ENCODE data around the gene SAP30BP. TPM values are rescaled to one million over a fixed set of nuclear protein-coding genes. Genes with fewer than 3 reads are reported as not detected.

Gene SAP30BP
- total and polyA plus RNA-seq, 4 donors, result 20.9 to 33.4 (median 30.2) TPM

DNA sequence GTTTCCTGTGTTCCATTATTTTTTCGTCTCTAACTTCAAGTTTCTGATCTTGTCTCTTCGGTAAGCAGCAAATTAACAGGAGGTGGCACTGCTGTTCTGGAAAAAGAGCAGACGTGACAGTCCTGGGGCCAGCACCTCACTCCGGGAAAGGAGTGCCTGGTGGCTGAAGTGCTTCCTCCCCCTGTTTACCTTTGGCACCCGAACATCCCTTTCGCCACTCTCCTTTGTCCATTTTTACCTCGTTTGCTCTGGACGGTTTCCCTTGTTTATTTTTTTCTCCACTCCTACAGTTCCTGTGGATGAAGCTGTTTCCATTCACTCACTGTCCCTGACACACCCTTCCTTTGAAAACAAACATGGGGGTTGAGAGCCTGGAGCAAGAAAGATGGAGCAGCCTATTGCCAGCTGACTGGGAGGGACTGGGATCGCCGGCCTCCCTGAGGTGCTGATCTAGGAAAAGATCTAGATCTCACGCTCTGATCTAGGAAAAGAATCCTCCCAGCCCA, 12.6 kb downstream of the SAP30BP start:
- DNase-seq (ENCODE audit: low spot score), result no peak
- no peak overlapping the region for H3K27ac ChIP-seq (ENCODE audit: low read depth in 1 of 2, low read length in 2 of 2)
- H3K9me3 ChIP-seq (ENCODE audit: control insufficient read depth in 4 of 4, low read length in 3 of 4), result no peaks in the 10 kb centered on the region
- no peak overlapping the region for H3K4me3 ChIP-seq (ENCODE audit: low read depth in 1 of 3, low read length in 3 of 3)
- peak; percentile 38 for TF ChIP-seq NR2F2 (IDR thresholded peaks at IDR 0.05)
- TF ChIP-seq YY1 (IDR thresholded peaks at IDR 0.05), result peak; percentile 10
- TF ChIP-seq, protein P1, sequence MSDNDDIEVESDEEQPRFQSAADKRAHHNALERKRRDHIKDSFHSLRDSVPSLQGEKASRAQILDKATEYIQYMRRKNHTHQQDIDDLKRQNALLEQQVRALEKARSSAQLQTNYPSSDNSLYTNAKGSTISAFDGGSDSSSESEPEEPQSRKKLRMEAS (IDR thresholded peaks at IDR 0.05), result no peak
- TF ChIP-seq SP1 (IDR thresholded peaks at IDR 0.05), result no peak
- TF ChIP-seq, protein P2, sequence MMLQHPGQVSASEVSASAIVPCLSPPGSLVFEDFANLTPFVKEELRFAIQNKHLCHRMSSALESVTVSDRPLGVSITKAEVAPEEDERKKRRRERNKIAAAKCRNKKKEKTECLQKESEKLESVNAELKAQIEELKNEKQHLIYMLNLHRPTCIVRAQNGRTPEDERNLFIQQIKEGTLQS (IDR thresholded peaks at IDR 0.05), result no peak
- TF ChIP-seq RAD21 (IDR thresholded peaks at IDR 0.05), result peak; percentile 58 to 75
- TF ChIP-seq TAF1 (conservative IDR thresholded peaks at IDR 0.05), result no peak
- TF ChIP-seq FOXA1 (IDR thresholded peaks at IDR 0.05), result no peak
- TF ChIP-seq, protein P3, sequence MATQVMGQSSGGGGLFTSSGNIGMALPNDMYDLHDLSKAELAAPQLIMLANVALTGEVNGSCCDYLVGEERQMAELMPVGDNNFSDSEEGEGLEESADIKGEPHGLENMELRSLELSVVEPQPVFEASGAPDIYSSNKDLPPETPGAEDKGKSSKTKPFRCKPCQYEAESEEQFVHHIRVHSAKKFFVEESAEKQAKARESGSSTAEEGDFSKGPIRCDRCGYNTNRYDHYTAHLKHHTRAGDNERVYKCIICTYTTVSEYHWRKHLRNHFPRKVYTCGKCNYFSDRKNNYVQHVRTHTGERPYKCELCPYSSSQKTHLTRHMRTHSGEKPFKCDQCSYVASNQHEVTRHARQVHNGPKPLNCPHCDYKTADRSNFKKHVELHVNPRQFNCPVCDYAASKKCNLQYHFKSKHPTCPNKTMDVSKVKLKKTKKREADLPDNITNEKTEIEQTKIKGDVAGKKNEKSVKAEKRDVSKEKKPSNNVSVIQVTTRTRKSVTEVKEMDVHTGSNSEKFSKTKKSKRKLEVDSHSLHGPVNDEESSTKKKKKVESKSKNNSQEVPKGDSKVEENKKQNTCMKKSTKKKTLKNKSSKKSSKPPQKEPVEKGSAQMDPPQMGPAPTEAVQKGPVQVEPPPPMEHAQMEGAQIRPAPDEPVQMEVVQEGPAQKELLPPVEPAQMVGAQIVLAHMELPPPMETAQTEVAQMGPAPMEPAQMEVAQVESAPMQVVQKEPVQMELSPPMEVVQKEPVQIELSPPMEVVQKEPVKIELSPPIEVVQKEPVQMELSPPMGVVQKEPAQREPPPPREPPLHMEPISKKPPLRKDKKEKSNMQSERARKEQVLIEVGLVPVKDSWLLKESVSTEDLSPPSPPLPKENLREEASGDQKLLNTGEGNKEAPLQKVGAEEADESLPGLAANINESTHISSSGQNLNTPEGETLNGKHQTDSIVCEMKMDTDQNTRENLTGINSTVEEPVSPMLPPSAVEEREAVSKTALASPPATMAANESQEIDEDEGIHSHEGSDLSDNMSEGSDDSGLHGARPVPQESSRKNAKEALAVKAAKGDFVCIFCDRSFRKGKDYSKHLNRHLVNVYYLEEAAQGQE (IDR thresholded peaks at IDR 0.05), result no peak
- TF ChIP-seq RXRA (IDR thresholded peaks at IDR 0.05), result peak; percentile 6 to 28
- no peak for TF ChIP-seq FOXA2 (IDR thresholded peaks at IDR 0.05)
- TF ChIP-seq HNF4A (conservative IDR thresholded peaks at IDR 0.05), result no peak
- no peaks in the 10 kb centered on the region for H3K27me3 ChIP-seq (ENCODE audit: control insufficient read depth in 4 of 4, insufficient read depth in 4 of 4, low read length in 3 of 4)
- H3K36me3 ChIP-seq (ENCODE audit: control insufficient read depth in 4 of 4, insufficient read depth in 3 of 4, low read depth in 1 of 4, low read length in 3 of 4), result peaks cover 1 to 14% (median 8%) of the 10 kb centered on the region in 4 donors
- WGBS, result 54% methylated on average over 11 of the region's 11 CpGs
- H3K4me1 ChIP-seq (ENCODE audit: control insufficient read depth in 4 of 4, insufficient read depth in 4 of 4, low read length in 3 of 4), result no peaks in the 10 kb centered on the region
- H3K9ac ChIP-seq (ENCODE audit: low read depth in 1 of 2, low read length in 2 of 2), result no peak overlapping the region

DNA sequence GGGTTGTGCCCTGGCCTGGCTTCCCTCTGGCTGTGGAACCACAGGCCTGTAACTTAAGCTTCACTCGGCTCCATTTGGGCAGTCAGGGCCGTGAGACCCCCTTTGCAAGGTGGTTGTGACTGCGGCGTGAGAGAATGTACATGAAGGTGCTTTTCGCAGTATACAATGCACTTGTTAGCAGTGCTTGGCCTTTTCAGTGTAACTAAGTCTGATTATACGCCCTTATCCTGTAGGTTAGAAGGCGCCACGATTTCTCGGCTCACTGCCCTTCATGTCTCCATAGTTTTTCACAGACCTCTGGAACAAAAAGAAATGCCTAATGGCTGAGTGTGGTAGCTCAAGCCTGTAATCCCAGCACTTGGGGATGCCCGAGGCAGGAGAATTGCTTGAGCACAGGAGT, 13.3 kb downstream of the SAP30BP start:
- 95% methylated on average over 10 of the region's 10 CpGs for WGBS
- no peak overlapping the region for H3K9ac ChIP-seq (ENCODE audit: low read depth in 1 of 2, low read length in 2 of 2)

DNA sequence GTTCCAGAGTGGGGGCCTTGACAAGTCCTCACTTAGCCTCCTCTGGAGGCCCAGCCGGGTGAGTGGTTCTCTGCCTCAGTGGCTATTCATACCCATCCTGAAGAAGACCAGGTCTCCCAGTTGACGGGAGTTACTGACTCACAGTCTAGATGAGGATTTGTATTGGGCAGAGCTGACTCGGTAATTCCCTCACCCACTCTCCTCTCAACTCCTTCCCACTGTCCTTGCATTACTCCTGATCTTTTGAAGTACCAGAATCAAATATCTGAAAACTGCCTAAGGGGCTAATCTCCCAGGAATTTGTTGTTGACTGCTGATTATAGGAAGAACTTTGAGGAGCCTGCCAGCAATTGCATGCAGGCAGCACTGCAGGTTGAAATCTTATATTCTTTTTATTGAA, 14.2 kb downstream of the SAP30BP start:
- H3K36me3 ChIP-seq (ENCODE audit: control insufficient read depth in 4 of 4, insufficient read depth in 3 of 4, low read depth in 1 of 4, low read length in 3 of 4), result peaks cover 1 to 14% (median 8%) of the 10 kb centered on the region in 4 donors
- no peak overlapping the region for H3K4me3 ChIP-seq (ENCODE audit: low read depth in 1 of 3, low read length in 3 of 3)
- H3K4me1 ChIP-seq (ENCODE audit: control insufficient read depth in 4 of 4, insufficient read depth in 4 of 4, low read length in 3 of 4), result no peaks in the 10 kb centered on the region
- 92% methylated on average over 3 of the region's 3 CpGs for WGBS
- H3K27ac ChIP-seq (ENCODE audit: low read depth in 1 of 2, low read length in 2 of 2), result no peak overlapping the region
- H3K9ac ChIP-seq (ENCODE audit: low read depth in 1 of 2, low read length in 2 of 2), result no peak overlapping the region
- no peaks in the 10 kb centered on the region for H3K9me3 ChIP-seq (ENCODE audit: control insufficient read depth in 4 of 4, low read length in 3 of 4)
- no peak for DNase-seq (ENCODE audit: low spot score)
- no peaks in the 10 kb centered on the region for H3K27me3 ChIP-seq (ENCODE audit: control insufficient read depth in 4 of 4, insufficient read depth in 4 of 4, low read length in 3 of 4)
- TF ChIP-seq, protein P4, sequence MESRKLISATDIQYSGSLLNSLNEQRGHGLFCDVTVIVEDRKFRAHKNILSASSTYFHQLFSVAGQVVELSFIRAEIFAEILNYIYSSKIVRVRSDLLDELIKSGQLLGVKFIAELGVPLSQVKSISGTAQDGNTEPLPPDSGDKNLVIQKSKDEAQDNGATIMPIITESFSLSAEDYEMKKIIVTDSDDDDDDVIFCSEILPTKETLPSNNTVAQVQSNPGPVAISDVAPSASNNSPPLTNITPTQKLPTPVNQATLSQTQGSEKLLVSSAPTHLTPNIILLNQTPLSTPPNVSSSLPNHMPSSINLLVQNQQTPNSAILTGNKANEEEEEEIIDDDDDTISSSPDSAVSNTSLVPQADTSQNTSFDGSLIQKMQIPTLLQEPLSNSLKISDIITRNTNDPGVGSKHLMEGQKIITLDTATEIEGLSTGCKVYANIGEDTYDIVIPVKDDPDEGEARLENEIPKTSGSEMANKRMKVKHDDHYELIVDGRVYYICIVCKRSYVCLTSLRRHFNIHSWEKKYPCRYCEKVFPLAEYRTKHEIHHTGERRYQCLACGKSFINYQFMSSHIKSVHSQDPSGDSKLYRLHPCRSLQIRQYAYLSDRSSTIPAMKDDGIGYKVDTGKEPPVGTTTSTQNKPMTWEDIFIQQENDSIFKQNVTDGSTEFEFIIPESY (IDR thresholded peaks at IDR 0.05), result no peak
- TF ChIP-seq, protein P5, sequence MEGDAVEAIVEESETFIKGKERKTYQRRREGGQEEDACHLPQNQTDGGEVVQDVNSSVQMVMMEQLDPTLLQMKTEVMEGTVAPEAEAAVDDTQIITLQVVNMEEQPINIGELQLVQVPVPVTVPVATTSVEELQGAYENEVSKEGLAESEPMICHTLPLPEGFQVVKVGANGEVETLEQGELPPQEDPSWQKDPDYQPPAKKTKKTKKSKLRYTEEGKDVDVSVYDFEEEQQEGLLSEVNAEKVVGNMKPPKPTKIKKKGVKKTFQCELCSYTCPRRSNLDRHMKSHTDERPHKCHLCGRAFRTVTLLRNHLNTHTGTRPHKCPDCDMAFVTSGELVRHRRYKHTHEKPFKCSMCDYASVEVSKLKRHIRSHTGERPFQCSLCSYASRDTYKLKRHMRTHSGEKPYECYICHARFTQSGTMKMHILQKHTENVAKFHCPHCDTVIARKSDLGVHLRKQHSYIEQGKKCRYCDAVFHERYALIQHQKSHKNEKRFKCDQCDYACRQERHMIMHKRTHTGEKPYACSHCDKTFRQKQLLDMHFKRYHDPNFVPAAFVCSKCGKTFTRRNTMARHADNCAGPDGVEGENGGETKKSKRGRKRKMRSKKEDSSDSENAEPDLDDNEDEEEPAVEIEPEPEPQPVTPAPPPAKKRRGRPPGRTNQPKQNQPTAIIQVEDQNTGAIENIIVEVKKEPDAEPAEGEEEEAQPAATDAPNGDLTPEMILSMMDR (IDR thresholded peaks at IDR 0.05; ENCODE audit: low read depth, low read length, missing input control), result no peak
- no peak for TF ChIP-seq RAD21 (IDR thresholded peaks at IDR 0.05)
- no peak for TF ChIP-seq FOXA2 (IDR thresholded peaks at IDR 0.05)
- no peak for TF ChIP-seq EGR1 (IDR thresholded peaks at IDR 0.05; ENCODE audit: low read depth in 2 of 2)

More for the DNA sequence above, 13.3 kb downstream of the SAP30BP start:
- no peak for TF ChIP-seq FOXA2 (IDR thresholded peaks at IDR 0.05)
- TF ChIP-seq GABPA (IDR thresholded peaks at IDR 0.05 in 1 of 2, conservative IDR thresholded peaks at IDR 0.05 in 1 of 2), result no peak
- no peak for TF ChIP-seq EGR1 (IDR thresholded peaks at IDR 0.05; ENCODE audit: low read depth in 2 of 2)
- TF ChIP-seq, protein P2 (IDR thresholded peaks at IDR 0.05), result no peak
- no peak for TF ChIP-seq HNF4A (conservative IDR thresholded peaks at IDR 0.05)
- TF ChIP-seq FOXA1 (IDR thresholded peaks at IDR 0.05), result no peak
- Histone ChIP-seq H3K4me1 (ENCODE audit: control insufficient read depth in 4 of 4, insufficient read depth in 4 of 4, low read length in 3 of 4) (no peaks in the 10 kb centered on the region), H3K27ac (ENCODE audit: low read depth in 1 of 2, low read length in 2 of 2) (no peak overlapping the region), H3K4me3 (ENCODE audit: low read depth in 1 of 3, low read length in 3 of 3) (no peak overlapping the region), H3K36me3 (ENCODE audit: control insufficient read depth in 4 of 4, insufficient read depth in 3 of 4, low read depth in 1 of 4, low read length in 3 of 4) (peaks cover 1 to 14% (median 8%) of the 10 kb centered on the region in 4 donors), H3K9me3 (ENCODE audit: control insufficient read depth in 4 of 4, low read length in 3 of 4) (no peaks in the 10 kb centered on the region), H3K27me3 (ENCODE audit: control insufficient read depth in 4 of 4, insufficient read depth in 4 of 4, low read length in 3 of 4) (no peaks in the 10 kb centered on the region)
- DNase-seq (ENCODE audit: low spot score), result no peak
